HG03097 (cell line): ENCODE results near the gene MGARP.
"Not testable (repeated sequence)": the region's sequence is repeated elsewhere in the genome, so short reads cannot be mapped to it uniquely, and the experiment has no call there.

ENCODE experiments used
- ATAC-seq: cut with Tn5 transposase; IDR thresholded peaks from one replicate; pipeline ENCODE4 v1.9.1; 2021; ENCODE audit not compliant: unreplicated experiment, low FRiP score

The MGARP gene

DNA sequence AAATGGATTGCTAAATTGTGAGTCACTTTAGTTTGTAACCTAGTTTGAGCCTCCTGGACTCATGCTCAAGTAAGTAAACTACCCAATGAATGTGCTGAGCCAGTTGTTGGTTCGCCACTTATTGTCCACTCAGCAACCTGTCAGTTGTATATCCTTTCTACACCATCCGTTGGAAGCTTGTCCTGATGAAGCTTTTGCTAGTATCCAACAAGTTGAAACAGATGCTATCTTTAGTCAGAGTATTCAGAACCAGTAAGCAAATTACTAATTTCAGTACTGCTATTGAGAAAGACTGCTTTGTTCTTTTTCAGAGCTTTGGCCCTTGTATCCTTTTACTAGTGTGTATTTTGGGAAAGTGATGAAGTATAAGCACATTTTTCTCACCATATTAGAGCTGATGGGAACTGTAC is 17.0 kb upstream of the MGARP start:
- no peak for ATAC-seq

DNA sequence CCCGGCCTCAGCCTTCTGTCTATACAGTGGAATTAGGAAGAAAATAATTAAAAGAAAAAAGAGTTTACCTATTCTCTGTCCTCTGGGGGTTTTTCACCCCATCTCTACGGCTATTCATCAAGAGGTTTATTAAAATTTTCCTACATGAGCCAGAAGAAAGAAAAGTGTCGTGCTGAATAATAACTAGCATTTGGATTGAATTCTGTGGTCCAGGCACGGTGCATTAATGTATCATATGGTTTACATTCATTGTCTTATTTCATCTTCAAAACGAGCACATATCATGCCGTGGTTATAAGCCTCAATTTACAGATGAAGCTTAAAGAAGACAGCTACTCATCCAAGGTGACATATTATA is 15.9 kb upstream of the MGARP start:
- ATAC-seq, result peak; percentile 3

- peak; percentile 92 for ATAC-seq
Observed at GRCh38 chr4:139295206-139295941, 15.3 kb upstream of the MGARP start.

- no peak for ATAC-seq
Observed at GRCh38 chr4:139286186-139286698, 6.2 kb upstream of the MGARP start.

- ATAC-seq, result no peak
Observed at GRCh38 chr4:139282721-139283075, 2.7 kb upstream of the MGARP start.

GRCh38 chr4:139282065-139282720 is 2.2 kb upstream of the MGARP start:
- no peak for ATAC-seq

- ATAC-seq, result no peak
Observed at GRCh38 chr4:139278912-139279759, 889 bp downstream of the MGARP start.

DNA sequence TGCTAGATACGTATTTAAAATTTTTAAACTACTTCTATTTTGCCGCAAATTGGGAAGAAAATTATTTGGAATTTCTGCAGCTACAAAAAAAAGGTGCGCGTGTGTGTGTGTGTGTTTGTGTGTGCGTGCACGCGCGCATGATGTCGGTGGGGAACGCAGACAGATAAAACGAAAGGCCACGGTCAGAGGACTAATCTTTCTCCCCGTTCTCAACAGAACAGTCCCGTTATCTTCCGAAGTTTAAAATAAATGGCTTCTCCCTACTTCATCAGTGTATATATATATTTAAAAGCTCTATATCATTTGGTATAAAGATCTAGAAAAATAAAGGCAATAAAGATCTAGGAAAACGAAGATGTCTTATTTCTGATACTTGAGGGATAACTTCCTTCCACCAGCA is 1.5 kb downstream of the MGARP start:
- no peak for ATAC-seq

- no peak for ATAC-seq
Observed at GRCh38 chr4:139275281-139275735, 4.7 kb downstream of the MGARP start.

GRCh38 chr4:139274790-139275189 is 5.2 kb downstream of the MGARP start:
- no peak for ATAC-seq

- ATAC-seq, result no peak
Observed at GRCh38 chr4:139273835-139274234, 6.2 kb downstream of the MGARP start.

- no peak for ATAC-seq
Observed at GRCh38 chr4:139267301-139267700, 12.7 kb downstream of the MGARP start.

GRCh38 chr4:139266583-139267257 is 13.3 kb downstream of the MGARP start:
- ATAC-seq, result peak; percentile 97

DNA sequence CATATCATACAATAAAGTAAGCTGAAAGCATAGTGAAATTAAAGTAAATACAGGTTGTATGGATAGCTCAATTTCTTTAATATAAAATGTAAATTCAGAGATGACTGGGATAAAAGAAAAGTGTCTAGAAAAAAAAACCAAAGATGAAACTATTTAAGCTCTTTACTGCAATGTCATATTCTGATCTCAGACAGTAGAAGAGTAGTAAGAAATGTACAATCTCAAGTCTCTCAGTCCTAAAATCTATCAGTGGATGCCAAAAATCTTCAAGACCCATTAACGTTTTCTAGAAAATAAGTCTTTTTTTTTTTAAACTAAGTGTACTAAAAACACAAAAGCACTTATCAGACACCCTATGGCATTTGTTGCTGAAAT is 13.8 kb downstream of the MGARP start:
- ATAC-seq, result peak; percentile 4

GRCh38 chr4:139265654-139266053 is 14.4 kb downstream of the MGARP start:
- no peak for ATAC-seq

DNA sequence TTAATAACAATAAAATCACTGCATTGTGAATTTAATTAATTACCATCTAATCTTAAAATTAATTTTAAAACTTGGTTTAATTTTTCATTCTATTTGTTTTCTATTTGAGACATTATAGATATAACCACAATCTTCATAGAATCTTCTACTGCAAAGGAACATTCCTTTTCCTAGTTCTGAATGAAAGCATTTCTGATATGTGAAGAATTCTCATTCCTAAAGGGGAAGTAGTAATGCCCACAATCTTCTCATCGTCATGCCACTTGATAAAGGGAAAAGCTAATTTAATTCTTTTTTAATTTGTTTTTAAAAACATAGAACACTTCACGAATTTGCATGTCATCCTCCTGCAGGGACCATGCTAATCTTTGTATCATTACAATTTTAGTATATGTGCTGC is 23.7 kb downstream of the MGARP start:
- no peak for ATAC-seq

DNA sequence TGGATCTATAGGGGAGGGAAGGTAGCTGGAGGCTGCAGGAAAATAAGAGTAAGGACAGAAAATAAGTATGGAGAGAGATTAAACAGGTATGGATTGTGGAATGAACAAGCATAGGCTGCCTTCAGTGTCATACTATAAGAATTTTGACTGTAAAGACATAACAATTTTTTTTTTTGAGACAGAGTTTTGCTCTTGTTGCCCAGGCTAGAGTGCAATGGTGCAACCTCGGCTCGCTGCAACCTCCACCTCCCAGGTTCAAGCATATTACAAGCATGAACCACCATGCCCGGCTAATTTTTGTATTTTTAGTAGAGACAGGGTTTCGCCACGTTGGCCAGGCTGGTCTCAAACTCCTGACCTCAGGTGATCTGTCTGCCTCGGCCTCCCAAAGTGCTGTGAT is 24.4 kb downstream of the MGARP start:
- ATAC-seq, result not testable (repeated sequence)

- no peak for ATAC-seq
Observed at GRCh38 chr4:139253713-139254112, 26.3 kb downstream of the MGARP start.

DNA sequence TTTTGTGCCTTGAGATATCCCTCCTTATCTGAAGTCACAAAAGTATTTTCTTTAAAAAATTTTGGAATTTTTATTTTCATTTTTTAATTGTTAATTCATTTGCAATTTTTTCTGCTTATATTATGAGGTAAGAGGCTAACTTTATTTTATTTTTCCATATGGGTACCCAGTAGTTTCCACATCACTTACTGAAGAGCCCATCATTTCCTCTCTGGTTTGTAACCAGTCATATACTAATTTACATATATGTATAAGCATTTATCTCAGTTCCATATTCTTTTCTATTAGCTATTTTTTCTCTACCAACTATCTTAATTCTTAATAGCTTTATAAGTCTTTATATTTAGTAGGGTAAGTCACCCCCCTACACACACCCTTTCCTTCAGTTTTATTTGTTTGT is 27.0 kb downstream of the MGARP start:
- ATAC-seq, result no peak

- no peak for ATAC-seq
Observed at GRCh38 chr4:139247700-139248238, 32.3 kb downstream of the MGARP start.
